ENCODE measurements around the gene MRPS14. TPM values are rescaled to one million over a fixed set of nuclear protein-coding genes. Genes with fewer than 3 reads are reported as not detected.

Gene MRPS14
- total RNA-seq, 1 experiment from 2014 or later = 38.1 TPM

GRCh38 chr1:174991473-174991872, 31.8 kb downstream of the MRPS14 start:
- intact Hi-C loops (cut with micrococcal nuclease; ENCODE audit: unreplicated experiment) = loop anchor here (10.0 kb wide), 1 partner anchor 727 kb away; no protein-coding TSS in a partner anchor
- H3K4me3 Mint-ChIP-seq (ENCODE audit: unreplicated experiment) = no peak overlapping the region
- CTCF ChIA-PET = interaction anchor here (0.6 kb wide), 1 partner anchor 1034 kb away, joined by 3 read pairs; no protein-coding TSS in a partner anchor

DNA sequence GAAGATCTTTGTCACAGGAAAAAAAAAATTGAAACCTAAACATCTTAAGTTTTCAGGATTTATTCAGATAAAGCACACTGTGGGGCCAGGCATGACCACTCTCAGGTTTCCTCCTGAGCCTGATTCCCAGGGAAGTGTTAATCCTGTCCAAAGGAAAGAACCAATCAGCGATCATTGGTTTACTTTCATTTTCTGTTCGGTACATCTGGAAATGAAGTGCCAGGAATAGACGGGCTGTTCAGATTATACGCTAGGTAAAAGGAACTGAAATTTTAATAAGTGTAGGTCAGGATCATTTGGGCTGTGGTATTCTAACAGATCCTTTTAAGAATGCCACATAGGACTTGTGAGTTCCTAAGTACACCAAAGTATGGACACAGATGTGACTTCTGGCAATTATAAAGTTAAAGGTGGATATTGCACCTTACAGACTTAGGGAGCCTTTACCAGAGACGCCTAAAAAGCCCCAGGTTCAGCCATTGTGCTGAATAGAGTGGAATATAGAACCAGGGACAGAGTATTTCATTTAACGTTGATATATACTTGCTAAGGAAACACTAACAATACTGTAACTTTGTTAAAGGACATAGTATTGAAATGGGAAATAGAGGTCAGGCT, 32.7 kb downstream of the MRPS14 start:
- H3K4me3 ChIP-seq (ENCODE audit: low read depth, low read length) = no peak overlapping the region
- H3K4me1 ChIP-seq = no peaks in the 10 kb centered on the region
- no peak overlapping the region for H3K4me3 Mint-ChIP-seq (ENCODE audit: unreplicated experiment)
- TF ChIP-seq, protein P1, sequence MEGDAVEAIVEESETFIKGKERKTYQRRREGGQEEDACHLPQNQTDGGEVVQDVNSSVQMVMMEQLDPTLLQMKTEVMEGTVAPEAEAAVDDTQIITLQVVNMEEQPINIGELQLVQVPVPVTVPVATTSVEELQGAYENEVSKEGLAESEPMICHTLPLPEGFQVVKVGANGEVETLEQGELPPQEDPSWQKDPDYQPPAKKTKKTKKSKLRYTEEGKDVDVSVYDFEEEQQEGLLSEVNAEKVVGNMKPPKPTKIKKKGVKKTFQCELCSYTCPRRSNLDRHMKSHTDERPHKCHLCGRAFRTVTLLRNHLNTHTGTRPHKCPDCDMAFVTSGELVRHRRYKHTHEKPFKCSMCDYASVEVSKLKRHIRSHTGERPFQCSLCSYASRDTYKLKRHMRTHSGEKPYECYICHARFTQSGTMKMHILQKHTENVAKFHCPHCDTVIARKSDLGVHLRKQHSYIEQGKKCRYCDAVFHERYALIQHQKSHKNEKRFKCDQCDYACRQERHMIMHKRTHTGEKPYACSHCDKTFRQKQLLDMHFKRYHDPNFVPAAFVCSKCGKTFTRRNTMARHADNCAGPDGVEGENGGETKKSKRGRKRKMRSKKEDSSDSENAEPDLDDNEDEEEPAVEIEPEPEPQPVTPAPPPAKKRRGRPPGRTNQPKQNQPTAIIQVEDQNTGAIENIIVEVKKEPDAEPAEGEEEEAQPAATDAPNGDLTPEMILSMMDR (IDR thresholded peaks at IDR 0.05; ENCODE audit: insufficient read depth in 1 of 2, low read depth in 1 of 2, low read length in 1 of 2, severe bottlenecking in 1 of 2, unreplicated experiment in 1 of 2) = no peak
- peaks cover 6% of the 10 kb centered on the region for H3K36me3 Mint-ChIP-seq (ENCODE audit: insufficient read depth, unreplicated experiment)
- no peaks in the 10 kb centered on the region for H3K27me3 ChIP-seq (replicated peaks; ENCODE audit: control insufficient read depth, insufficient read depth, low read length)
- DNase-seq = no peak
- ChIA-PET CTCF (no interaction called here), POLR2A (no interaction called here)
- no peak overlapping the region for H3K27ac Mint-ChIP-seq (ENCODE audit: unreplicated experiment)
- intact Hi-C loops (cut with micrococcal nuclease; ENCODE audit: unreplicated experiment) = loop anchor here (10.0 kb wide), 1 partner anchor 726 kb away; no protein-coding TSS in a partner anchor
- H3K9me3 Mint-ChIP-seq (ENCODE audit: unreplicated experiment) = no peaks in the 10 kb centered on the region
- no peaks in the 10 kb centered on the region for H3K4me1 Mint-ChIP-seq (ENCODE audit: low read depth, unreplicated experiment)
- no peaks in the 10 kb centered on the region for H3K36me3 ChIP-seq (ENCODE audit: control insufficient read depth, insufficient read depth, low read length)
- no peaks in the 10 kb centered on the region for H3K9me3 ChIP-seq
- no TSS peak for BruUV-seq (replicated peaks)
- H3K27me3 Mint-ChIP-seq (ENCODE audit: insufficient read depth, unreplicated experiment) = no peaks in the 10 kb centered on the region

More at GRCh38 chr1:174991473-174991872, 31.8 kb downstream of the MRPS14 start:
- Histone ChIP-seq H3K4me1 (no peaks in the 10 kb centered on the region), H3K9me3 (no peaks in the 10 kb centered on the region), H3K27me3 (replicated peaks; ENCODE audit: control insufficient read depth, insufficient read depth, low read length) (no peaks in the 10 kb centered on the region), H3K4me3 (ENCODE audit: low read depth, low read length) (no peak overlapping the region), H3K36me3 (ENCODE audit: control insufficient read depth, insufficient read depth, low read length) (no peaks in the 10 kb centered on the region)
- no TSS peak for BruUV-seq (replicated peaks)
- Mint-ChIP-seq H3K36me3 (ENCODE audit: insufficient read depth, unreplicated experiment) (peaks cover 6% of the 10 kb centered on the region), H3K27me3 (ENCODE audit: insufficient read depth, unreplicated experiment) (no peaks in the 10 kb centered on the region), H3K27ac (ENCODE audit: unreplicated experiment) (no peak overlapping the region), H3K4me1 (ENCODE audit: low read depth, unreplicated experiment) (no peaks in the 10 kb centered on the region), H3K9me3 (ENCODE audit: unreplicated experiment) (no peaks in the 10 kb centered on the region)
- TF ChIP-seq, protein P1 (IDR thresholded peaks at IDR 0.05; ENCODE audit: insufficient read depth in 1 of 2, low read depth in 1 of 2, low read length in 1 of 2, severe bottlenecking in 1 of 2, unreplicated experiment in 1 of 2) = no peak
- no peak for DNase-seq
- POLR2A ChIA-PET = no interaction called here

DNA sequence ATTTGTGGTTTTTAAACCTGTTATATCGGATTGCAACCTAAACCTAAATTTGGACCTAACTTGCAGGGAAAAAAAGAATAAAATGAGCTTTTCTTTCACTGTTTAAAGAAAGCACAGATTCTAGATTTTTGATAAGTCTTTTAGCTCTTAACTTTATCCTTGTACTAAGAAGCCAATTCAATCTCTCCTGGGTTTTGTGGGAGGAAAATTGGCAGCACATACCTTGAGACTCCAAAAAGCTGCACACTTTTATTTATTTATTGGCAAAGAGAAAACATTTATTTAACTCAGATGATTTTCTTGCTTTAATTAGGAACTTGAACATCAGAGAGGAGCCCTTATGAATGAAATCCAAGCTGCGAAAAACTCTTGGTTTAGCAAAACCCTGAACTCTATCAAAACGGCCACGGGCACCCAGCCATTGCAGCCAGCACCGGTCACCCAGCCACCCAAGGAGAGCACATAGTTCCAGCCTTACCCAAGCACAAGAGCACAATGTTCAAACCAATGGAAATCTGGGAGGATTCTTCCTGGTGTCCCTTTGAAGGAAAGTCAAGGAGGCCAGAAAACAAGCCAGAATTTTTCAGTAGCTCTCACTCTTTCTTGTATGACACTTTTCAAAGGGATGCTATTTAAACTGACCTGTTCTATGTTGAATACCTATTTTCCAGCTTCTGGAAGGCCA, 33.5 kb downstream of the MRPS14 start:
- DNase-seq = no peak
- H3K4me3 Mint-ChIP-seq (ENCODE audit: unreplicated experiment) = no peak overlapping the region
- BruUV-seq (replicated peaks) = no TSS peak
- Histone ChIP-seq H3K36me3 (ENCODE audit: control insufficient read depth, insufficient read depth, low read length) (no peaks in the 10 kb centered on the region), H3K4me3 (ENCODE audit: low read depth, low read length) (no peak overlapping the region), H3K27me3 (replicated peaks; ENCODE audit: control insufficient read depth, insufficient read depth, low read length) (no peaks in the 10 kb centered on the region), H3K4me1 (no peaks in the 10 kb centered on the region), H3K9me3 (no peaks in the 10 kb centered on the region)
- intact Hi-C loops (cut with micrococcal nuclease; ENCODE audit: unreplicated experiment) = loop anchor here (10.0 kb wide), 1 partner anchor 725 kb away; no protein-coding TSS in a partner anchor
- H3K36me3 Mint-ChIP-seq (ENCODE audit: insufficient read depth, unreplicated experiment) = peaks cover 6% of the 10 kb centered on the region
- no peaks in the 10 kb centered on the region for H3K9me3 Mint-ChIP-seq (ENCODE audit: unreplicated experiment)
- H3K27ac Mint-ChIP-seq (ENCODE audit: unreplicated experiment) = no peak overlapping the region
- CTCF ChIA-PET = no interaction called here
- TF ChIP-seq, protein P1 (IDR thresholded peaks at IDR 0.05; ENCODE audit: insufficient read depth in 1 of 2, low read depth in 1 of 2, low read length in 1 of 2, severe bottlenecking in 1 of 2, unreplicated experiment in 1 of 2) = no peak
- no peaks in the 10 kb centered on the region for H3K27me3 Mint-ChIP-seq (ENCODE audit: insufficient read depth, unreplicated experiment)
- POLR2A ChIA-PET = no interaction called here
- peaks cover 4% of the 10 kb centered on the region for H3K4me1 Mint-ChIP-seq (ENCODE audit: low read depth, unreplicated experiment)

Data from Caco-2 (cell line).